Thyroid gland (tissue), 4 donors: Measurements from ENCODE around the gene CX3CL1.
"Not testable (repeated sequence)": the region's sequence is repeated elsewhere in the genome, so short reads cannot be mapped to it uniquely, and the experiment has no call there.

Experiments
- POLR2A ChIP-seq, 2 donors: fragments of 450-650 bp; IDR thresholded peaks; one replicate each; pipeline ENCODE4 v1.6.1; 2017; ENCODE audit warnings: antibody characterized with exemption in 2 of 2, mild to moderate bottlenecking in 2 of 2, moderate library complexity in 1 of 2
- TF ChIP-seq, protein P1 (sequence below), 6 experiments: fragments of 200-600 bp in 3 of 6; fragments of 450-650 bp in 3 of 6; sonication (generic) in 3 of 6; IDR thresholded peaks; one replicate each; pipeline ENCODE4 v1.5.1; 2016 to 2019; ENCODE audit warnings: antibody characterized with exemption in 6 of 6, mild to moderate bottlenecking in 2 of 6, inconsistent platforms in 1 of 6, moderate library complexity in 1 of 6

DNA sequence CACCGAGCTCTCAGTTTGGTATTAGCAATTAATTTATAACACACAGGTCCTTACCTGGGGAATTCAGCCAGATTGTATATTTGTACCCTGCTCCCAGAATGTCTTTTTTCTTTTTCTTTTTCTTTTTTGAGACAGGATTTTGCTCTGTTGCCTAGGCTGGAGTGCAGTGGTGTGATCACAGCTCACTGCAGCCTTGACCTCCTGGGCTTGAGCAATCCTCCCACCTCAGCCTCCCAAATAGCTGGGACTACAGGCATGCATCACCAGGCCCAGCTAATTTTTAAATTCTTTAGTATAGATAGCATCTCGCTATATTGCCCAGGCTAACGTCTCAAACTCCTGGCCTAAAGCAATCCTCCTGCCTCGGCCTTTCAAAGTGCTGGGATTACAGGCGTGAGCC lies 28.2 kb upstream of the CX3CL1 start:
- TF ChIP-seq, protein P1, sequence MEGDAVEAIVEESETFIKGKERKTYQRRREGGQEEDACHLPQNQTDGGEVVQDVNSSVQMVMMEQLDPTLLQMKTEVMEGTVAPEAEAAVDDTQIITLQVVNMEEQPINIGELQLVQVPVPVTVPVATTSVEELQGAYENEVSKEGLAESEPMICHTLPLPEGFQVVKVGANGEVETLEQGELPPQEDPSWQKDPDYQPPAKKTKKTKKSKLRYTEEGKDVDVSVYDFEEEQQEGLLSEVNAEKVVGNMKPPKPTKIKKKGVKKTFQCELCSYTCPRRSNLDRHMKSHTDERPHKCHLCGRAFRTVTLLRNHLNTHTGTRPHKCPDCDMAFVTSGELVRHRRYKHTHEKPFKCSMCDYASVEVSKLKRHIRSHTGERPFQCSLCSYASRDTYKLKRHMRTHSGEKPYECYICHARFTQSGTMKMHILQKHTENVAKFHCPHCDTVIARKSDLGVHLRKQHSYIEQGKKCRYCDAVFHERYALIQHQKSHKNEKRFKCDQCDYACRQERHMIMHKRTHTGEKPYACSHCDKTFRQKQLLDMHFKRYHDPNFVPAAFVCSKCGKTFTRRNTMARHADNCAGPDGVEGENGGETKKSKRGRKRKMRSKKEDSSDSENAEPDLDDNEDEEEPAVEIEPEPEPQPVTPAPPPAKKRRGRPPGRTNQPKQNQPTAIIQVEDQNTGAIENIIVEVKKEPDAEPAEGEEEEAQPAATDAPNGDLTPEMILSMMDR (IDR thresholded peaks at IDR 0.05) = not testable (repeated sequence)
- not testable (repeated sequence) for TF ChIP-seq POLR2A (IDR thresholded peaks at IDR 0.05)
